NCI-H748 (cell line): Measurements from ENCODE around the gene ATRIP.
"Not testable (repeated sequence)": the region's sequence is repeated elsewhere in the genome, so short reads cannot be mapped to it uniquely, and the experiment has no call there.

Source experiments
- DNase-seq: peaks from one replicate; lab custom pipeline; 2025; ENCODE audit not compliant: unreplicated experiment; lab: John Stamatoyannopoulos, UW

ATRIP gene

DNA sequence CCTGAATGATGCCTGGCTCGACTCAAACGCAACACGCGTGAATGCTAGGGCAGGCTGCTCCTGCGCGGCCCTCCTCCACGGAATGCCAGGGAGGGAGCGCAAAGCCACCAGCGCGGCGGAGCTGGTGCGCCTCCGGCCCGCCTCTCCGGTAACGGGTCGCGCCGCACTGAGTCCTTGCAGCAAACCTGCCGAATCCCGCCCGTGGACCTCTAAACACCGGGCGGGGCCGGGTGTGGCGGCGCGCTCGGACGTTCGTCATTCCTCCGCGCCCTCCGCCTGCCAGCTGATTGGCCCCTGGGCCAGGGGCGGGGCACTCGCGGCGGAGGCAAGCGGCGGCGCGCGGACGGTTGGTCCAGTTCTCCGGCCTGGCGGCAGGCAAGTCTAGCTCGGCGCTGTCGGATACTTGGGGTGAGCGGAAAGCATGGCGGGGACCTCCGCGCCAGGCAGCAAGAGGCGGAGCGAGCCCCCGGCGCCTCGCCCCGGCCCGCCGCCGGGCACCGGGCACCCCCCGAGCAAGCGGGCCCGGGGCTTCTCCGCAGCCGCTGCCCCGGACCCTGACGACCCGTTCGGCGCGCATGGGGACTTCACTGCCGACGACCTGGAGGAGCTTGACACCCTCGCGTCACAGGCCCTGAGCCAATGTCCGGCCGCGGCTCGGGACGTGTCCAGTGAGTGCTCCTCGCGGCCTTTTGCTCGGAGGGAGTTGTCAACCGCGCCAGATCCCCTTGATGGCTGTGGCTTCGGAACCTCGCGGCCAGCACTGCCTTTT, at the start of gene ATRIP:
TSS of gene ATRIP (plus strand) at position 313 of the 769 bp plus-strand sequence. CDS start at position 422, 109 bp downstream.
- peak; percentile 90 for DNase-seq

DNA sequence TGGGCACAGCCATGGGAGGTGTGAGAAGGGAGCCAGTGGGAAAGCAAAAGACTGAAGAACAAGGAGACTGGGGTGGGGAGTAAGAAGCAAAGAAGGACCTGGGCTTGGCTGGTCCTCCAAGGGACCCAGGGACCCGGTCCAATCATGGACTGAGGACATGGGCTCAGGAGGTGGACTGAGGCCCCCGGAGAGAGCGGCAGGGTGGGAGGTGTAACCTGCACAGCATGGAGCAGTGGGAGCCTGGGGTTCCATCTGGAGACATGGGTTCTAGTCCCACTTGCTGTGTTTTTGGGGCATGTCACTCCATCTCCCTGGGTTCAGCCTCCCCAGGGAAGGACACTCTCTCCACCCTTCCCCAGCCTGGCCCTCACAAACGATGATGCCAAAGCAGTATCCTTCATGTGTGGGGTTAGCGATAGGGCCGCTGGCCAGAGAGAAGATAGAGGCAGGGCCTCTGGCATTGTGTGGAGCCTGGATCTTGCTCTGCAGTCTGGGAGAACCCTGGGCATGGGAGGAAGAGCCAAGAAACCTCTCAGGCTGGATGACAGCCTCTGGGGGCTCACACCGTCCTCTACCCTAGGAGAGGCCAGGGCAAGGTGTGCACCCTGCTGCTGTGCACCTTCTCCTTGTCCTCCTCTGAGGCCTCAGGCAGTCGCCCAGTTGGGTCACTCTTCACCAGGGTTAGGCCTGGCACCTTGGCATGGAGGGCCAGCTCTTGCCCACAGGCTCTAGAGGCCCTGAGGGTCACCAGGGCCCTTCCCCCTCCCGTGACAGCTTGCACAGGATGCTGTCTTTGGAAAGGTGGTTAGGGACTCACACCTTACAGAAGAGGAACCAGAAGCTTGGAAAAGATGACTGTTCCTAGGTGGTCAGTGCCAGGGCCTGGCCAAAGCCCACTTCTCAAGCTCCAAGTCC, 48.5 kb upstream of the ATRIP start:
- DNase-seq = no peak

DNA sequence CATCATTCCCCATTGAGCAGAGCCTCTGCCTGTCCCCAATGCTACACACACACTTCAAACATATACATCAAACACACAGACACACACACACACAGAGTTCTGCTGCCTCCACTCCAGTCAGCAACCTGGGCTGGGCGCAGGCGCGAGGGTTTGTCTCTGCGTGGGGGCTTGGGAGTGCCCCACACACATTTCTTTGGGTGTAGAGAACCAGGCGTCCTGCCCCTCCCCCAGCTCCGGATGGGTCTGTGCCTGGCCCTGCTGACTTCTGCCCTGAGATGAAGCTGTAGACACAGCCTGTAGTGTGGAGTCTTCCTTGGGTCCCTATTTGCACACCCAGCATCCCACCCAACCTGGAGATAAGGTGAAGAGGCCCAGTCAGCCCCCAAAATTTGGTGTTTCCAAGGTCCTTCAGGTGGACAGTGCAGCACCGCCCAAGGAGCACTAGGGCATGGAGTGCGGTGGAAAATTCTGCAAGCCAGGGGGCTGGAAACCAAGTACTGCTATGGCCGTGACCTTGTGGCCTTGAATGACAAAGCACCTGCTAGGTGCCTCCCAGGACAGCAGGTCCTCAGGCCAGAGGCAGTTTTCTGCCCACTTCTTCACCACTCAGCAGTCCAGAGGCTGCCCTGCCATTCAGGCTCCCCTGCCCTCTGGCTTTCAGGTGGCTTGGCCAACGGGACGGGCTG, 47.7 kb upstream of the ATRIP start:
- no peak for DNase-seq

DNA sequence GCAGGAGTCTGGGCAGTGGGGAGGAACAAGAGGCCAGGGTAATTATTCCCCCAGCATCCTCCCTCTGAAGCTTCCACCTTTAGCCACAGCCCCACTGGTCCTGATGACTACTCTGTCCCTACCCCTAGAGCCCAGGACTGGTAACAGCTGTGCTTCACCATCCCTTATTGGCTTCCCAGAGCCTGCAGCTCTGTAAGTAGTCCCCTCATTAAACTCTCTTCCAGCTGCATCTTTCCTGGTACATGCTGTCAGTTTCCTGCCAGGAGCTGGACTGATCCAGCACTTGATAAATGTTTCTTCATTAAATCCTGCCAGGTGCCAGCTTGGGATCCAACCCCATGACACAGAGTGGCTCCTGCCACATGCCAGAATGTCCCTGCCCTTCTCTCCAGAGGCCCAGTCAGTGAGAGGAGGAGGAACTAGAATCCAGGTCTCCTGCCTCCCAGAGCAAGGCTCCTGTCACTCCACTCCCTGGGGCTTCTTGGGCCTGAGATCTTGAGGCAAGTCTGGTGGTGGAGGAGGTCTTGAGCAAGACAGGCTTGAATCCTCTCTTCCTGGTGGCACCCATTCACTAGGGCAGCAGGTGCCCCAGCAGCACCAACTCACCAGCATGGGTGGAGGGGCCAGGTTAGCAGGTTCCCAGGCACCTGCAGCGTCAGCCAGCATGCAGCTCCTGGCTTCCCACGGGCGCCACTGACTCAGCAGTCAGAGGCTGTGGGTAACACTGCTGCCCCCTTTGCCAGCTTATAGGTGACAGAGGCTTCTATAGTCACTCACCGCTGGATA, 47.0 kb upstream of the ATRIP start:
- no peak for DNase-seq

DNA sequence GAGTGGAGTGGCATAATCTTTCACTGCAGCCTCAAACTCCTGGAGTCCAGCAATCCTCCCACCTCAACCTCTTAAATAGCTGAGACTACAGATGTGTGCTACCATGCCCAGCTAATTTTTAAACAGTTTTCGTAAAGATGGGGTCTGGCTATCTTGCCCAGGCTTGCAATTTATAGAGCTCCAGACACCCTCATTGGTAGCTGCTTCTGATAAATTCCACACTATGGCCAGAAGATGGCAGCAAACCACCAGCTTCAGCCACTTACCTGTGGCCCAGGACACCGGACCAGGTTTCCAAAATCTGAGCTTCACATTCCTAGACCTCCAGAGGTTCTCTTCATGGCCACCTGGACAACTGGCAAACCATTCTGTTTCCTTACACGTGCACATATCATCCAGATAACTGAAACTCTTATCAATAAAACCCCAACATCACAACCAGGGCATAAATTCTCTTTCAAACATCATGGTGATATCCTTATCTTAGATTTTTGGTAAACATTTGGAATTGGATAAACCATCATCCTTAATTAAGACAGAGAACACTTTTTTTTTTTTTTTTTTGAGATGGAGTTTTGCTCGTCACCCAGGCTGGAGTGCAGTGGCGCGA, 45.6 kb upstream of the ATRIP start:
- peak; percentile 47 for DNase-seq

DNA sequence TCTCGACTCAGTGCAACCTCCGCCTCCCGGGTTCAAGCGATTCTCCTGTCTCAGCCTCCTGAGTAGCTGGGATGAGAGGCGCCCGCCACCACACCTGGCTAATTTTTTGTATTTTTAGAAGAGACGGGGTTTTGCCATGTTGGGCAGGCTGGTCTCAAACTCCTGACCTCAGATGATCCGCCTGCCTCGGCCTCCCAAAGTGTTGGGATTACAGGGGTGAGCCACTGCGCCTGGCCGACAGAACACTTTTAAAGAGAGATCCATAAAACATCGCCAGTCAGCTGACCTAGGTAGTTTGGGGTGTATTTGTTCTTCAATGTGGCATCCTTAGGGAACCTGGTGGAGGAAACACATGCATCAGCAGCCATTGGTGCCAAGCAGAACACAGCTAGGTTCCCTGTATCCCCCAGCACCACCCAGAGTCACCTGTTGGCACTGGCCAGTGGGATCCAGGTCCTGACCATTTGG, 45.1 kb upstream of the ATRIP start:
- not testable (repeated sequence) for DNase-seq

DNA sequence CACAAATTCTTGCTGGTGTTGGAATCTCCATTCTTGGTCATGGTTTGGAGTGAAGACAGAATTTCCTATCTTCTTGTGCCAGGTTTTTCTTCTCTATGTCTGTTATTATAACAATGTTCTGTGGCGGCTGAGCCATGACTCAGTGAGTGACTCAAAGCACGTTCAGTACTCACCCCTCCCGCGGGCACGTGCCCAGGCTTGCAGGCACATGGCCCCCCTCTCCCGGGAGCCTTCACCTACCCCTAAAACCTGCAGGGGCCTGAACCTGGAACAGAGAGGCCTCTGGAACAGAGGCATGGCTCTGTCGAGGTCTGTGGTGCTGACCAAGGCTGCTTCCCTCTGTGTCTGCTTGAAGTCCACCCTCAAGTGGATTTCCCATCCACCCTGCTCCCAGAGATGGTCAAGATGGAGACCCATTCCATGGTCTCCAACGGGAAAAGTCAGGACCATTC, 44.2 kb upstream of the ATRIP start:
- DNase-seq = no peak

DNA sequence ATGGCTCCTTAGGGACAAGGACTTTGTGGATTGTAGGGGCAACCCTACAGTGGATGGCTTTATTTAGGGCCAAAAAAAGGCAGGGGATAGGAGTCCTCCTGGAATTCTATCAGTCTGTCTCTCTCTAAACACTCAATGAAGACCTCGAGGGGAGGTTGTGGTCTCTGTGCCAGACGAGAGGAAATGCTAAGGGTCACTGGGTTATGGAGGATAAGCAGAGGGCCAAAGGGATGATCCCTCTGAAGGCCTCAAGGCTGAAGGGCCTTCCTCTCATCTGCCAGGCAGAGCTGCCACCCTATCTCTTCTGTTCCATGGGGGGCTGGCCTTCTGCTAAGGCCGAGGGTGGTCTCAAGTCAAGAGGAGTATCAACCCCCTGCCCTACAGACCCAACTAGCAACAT, 43.6 kb upstream of the ATRIP start:
- no peak for DNase-seq

DNA sequence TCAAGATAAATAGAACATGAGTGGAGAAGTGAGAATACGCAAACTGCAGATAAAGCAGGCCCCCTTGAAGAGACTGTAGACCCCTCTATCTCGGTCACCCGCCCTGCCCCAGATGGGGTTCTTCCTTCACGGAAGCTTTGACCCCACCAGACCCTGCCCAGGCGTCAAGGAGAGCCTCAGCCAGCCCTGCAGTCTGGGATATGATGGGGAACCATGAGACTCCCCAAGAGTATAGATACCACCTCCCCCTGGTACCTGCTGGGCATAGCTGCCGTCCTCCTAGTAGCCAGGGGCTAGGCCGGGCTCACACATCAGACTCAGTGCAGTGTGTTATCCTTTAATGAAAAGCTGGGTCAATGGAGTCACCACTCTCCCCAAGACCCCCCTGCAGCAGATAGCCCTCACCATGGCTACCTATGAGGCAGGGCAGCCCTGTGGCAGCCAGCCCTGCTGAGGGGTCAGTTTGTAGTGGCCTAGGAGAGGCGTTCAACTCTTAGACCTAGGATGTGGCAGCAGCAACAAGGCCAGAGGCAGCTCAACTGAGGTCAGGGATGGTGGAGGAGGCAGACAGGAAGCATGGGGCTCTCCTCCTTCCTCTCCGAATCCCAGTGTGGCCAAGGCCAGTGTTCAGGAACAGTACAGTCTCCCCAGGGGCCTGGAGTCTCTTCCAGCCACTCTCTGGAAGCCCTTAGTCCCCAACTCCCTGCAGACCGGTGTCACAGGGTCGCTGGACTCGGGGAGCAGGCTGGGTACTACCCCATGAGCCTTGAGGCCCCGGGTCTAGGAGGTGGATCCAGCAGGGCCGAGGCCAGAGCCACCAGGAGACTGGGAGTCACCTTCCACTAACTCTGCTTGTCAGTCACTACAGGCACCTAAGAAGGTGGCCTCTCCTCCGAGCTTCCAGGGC, 42.8 kb upstream of the ATRIP start:
- no peak for DNase-seq

DNA sequence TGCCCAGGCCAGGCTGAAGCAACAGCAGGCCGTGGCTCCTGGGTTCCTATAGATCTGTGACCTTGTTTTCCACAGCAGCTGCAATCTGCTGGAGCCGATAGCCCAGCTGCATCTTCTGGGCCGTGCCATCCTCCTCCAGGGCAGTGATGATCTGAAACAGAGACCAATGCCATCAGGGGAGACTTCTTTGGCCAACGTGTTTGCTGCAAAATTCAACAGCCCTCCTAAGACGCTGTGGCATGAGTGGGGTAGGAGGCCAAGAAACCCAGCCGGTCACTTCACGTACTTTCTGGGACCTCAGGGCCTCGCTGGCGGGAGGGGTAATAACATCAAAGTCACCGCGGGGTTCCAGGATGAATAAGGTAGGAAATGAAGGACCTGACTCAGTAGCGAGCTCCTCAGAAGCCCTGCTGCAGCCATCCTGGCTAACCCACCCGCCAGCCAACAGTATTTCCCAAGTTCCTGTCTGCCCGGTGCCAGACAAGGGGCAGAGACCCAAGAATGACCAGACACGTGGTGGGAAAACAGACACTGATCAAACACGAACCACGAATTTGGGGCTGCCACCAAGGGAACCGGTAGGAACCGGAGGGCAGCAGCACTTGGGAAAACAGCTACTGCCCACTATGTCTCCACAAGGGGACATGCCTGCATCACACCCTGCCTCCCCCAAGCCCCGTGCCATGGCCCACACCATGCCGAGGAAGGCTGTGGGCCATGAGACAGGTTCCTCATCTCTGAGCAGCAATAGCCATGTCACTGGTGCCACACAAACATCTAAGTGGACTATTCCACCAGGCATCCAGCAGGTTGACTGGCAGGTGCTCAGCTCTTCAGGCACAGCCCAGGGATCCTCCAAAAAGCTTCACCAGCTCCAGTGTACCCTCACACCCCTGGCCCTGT, 41.8 kb upstream of the ATRIP start:
- DNase-seq = no peak

DNA sequence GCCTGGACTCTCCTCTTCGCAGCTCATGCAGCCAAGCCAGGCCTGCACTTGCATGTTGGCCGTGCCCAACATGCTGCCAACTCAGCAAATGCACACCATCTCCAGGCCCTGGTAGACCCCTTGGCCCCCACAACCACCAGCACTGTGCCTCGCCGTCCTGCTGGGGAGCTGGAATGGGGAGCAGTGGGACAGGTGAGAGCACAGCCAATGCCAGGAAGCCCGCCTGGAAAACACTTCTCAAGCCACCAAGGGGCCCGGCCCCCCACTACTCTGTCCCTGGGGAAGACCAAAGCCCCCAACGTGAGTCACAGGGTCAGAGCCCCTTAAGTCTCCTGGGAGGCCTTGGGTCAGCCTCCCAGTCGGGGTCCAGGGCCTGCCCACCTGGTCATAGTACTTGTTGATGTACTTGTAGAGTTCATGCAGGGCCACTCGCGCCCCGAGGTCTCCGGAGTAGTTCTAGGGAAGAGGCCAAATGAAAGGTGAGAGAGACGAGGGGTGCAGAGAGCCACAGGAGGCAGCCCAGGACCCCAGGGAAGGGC, 41.1 kb upstream of the ATRIP start:
- DNase-seq = no peak

DNA sequence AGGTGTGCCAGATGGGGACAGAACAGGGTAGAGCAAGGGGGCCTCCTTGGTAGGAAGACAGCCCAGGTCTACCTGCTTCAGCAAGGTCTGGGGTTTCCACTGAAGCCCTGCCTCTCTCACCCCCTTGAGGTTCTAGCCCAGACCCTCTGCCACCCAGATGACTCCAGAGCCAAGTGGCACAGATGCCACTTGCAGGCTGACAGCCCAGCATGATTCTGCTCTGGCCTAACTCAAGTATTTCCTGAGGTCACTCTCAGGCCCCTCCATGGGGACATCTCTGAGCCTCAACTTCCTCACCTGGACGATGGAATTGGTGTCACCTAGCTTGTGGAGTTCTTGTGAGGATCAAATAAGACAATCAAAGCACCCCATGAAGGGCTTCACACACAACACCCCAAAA, 40.6 kb upstream of the ATRIP start:
- DNase-seq = no peak

DNA sequence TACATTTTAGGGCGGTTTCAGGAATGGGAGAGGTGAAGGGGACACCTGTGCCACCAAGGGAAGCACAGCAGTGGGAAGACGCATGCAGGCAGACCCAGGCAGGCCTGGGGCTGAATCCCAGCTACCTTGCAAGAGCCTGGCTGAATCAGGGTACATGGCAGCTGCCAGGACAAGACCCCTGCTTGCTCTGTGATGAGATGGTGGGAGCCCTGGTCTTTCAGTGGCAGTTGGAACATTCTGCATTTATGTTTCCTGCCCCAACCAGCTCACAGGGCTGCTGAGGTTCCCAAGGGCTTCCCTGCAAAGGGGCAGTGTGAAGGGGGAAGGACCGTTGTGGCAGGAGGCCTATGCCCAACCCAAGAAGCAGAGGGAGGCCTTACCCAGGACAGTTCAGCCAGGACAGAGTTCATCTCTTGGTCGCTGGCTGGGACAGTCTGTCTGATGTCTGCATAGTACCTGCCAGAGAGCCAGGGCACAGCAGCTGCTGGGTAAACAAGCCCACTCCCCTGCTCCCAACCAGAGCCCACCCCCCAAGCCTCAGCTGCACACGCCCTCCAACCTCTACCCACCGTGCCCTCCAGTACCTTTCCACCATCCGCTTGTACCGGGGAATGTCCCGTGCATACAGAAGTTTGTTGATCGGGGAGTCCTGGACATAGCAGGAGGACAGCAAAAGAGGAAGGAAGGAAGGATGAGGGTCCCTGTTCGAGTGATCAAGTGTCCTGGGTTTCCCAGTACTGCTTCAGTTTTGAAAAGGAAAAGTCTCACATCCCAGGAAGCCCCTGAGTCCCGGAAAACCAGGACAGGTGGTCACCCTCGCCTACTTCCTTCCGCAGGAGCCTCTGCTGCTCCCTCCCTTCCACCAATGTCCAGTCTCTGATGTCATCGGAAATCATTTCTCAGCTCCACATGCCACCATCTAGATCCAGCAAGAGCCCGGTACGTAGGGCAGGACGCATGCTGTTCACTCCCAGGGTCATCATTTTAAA, 39.8 kb upstream of the ATRIP start:
- no peak for DNase-seq

DNA sequence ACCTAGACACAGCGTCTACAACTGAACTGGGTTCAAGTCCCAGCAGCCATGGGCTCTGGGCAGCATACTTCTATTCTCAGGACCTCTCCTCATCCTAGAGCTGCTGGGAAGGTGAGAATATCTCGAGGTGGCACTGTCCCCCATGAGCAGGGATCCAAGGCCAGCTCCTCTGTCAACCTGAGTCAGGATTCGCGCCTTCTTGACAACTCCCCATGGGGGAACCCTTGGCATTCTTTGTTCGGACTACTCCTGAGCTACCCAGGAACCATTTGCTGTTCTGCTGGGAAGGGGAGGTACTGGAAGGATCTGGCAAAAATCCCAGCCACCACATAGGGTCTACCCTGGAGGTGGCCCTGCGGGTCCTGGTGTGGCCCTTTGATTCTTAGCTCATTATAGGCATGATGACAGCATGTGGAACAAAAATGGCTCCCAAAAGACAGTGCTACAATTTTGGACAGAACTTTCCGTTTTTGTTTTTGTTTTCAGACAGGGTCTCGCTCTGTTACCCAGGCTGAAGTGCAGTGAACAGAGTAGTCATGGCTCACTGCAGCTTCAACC, 38.9 kb upstream of the ATRIP start:
- DNase-seq = no peak

DNA sequence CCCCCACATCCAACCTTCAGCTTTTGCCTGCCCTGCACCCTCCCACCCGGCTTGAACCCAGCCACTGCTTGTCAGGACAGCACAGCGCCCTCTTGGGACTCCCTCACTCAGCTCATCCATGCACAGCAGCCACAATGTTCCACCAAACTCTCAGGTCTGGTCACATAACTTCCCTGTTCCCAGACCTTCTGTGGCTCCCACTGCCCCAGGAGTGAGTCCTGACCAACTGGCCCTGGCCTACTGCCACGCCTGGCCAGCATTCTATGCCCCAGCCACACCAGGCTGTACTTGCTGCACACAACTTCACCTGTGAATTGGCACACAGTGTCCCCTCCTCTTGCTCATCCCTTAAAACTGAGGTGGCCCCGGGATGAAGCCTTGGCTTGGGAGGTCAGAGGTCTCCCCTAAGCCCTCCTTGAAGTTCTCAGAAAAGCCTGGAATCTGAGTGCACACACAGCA, 37.7 kb upstream of the ATRIP start:
- DNase-seq = no peak
